H1 (cell line): ENCODE data around the gene ITGAV.

Experiments
- HDAC2 ChIP-seq, 2 experiments: fragments of 300-600 bp in 1 of 2; sonication (generic) in 1 of 2; IDR thresholded peaks; 2 replicates each; pipeline ENCODE4 v1.6.1; 2011 to 2012; ENCODE audit warnings: low read depth in 2 of 2, low read length in 2 of 2, mild to moderate bottlenecking in 2 of 2, moderate library complexity in 2 of 2, borderline replicate concordance in 1 of 2, inconsistent platforms in 1 of 2
- NRF1 ChIP-seq: IDR thresholded peaks from 2 replicates; pipeline ENCODE4 v1.6.1; 2011; ENCODE audit warnings: mild to moderate bottlenecking, low read depth, low read length, improper control_type of control experiment
- SP1 ChIP-seq: IDR thresholded peaks from 2 replicates; pipeline ENCODE4 v1.6.1; 2011; ENCODE audit warnings: low read depth, low read length
- ZNF274 ChIP-seq: IDR thresholded peaks from 2 replicates; pipeline ENCODE4 v1.7.0; 2012; ENCODE audit warnings: low read length, borderline replicate concordance; ENCODE audit errors: extremely low read depth
- TF ChIP-seq, protein P1 (sequence below): IDR thresholded peaks from 2 replicates; pipeline ENCODE4 v1.6.1; 2012; ENCODE audit warnings: inconsistent platforms
- TF ChIP-seq, protein P2 (sequence below), 3 experiments: IDR thresholded peaks; 1 replicate in 2 of 3; 2 replicates in 1 of 3; pipeline versions ENCODE4 v1.5.1 to v1.6.1; 2011; ENCODE audit warnings: low read length in 3 of 3, mild to moderate bottlenecking in 3 of 3, inconsistent platforms in 2 of 3, low read depth in 1 of 3, moderate library complexity in 1 of 3; ENCODE audit not compliant: insufficient read depth in 1 of 3; ENCODE audit errors: control extremely low read depth in 1 of 3

DNA sequence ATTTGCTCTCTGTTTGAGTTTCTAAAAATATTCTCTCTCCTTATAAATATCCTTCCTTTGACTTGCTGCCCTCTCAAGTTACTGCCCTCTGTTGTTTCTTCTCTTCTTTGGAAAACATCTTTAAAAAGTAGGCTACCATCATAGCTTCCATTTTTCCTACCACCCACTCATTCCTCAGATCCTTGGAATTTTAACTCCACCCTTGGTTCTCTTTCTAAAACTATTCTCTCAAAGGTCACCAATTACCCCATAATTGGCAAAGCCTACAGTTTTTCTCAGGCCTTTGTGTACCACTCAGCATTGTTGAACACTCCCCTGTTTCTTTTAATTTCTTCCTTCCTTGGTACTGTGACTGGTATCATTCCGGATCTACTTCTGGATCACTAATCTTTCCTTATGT lies 43.0 kb upstream of the ITGAV start:
- TF ChIP-seq HDAC2 (IDR thresholded peaks at IDR 0.05; ENCODE audit: borderline replicate concordance in 1 of 2, low read depth in 2 of 2, low read length in 2 of 2) (no peak), NRF1 (no peak), SP1 (no peak), ZNF274 (no peak)
- TF ChIP-seq, protein P1, sequence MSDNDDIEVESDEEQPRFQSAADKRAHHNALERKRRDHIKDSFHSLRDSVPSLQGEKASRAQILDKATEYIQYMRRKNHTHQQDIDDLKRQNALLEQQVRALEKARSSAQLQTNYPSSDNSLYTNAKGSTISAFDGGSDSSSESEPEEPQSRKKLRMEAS = no peak
- TF ChIP-seq, protein P2, sequence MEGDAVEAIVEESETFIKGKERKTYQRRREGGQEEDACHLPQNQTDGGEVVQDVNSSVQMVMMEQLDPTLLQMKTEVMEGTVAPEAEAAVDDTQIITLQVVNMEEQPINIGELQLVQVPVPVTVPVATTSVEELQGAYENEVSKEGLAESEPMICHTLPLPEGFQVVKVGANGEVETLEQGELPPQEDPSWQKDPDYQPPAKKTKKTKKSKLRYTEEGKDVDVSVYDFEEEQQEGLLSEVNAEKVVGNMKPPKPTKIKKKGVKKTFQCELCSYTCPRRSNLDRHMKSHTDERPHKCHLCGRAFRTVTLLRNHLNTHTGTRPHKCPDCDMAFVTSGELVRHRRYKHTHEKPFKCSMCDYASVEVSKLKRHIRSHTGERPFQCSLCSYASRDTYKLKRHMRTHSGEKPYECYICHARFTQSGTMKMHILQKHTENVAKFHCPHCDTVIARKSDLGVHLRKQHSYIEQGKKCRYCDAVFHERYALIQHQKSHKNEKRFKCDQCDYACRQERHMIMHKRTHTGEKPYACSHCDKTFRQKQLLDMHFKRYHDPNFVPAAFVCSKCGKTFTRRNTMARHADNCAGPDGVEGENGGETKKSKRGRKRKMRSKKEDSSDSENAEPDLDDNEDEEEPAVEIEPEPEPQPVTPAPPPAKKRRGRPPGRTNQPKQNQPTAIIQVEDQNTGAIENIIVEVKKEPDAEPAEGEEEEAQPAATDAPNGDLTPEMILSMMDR (IDR thresholded peaks at IDR 0.05; ENCODE audit: control extremely low read depth in 1 of 3, insufficient read depth in 1 of 3, low read depth in 1 of 3, low read length in 3 of 3) = no peak
